CD4-positive, alpha-beta T cell treated with Interleukin-1 beta for 1 hour (primary cell): ENCODE data around the gene LAMC1.
"Not testable (repeated sequence)": the region's sequence is repeated elsewhere in the genome, so short reads cannot be mapped to it uniquely, and the experiment has no call there.

Source experiments
- DNase-seq, 2 donors: peaks; one replicate each; pipeline ENCODE4 v3.0.0-alpha.2; 2020 to 2022

Gene LAMC1

DNA sequence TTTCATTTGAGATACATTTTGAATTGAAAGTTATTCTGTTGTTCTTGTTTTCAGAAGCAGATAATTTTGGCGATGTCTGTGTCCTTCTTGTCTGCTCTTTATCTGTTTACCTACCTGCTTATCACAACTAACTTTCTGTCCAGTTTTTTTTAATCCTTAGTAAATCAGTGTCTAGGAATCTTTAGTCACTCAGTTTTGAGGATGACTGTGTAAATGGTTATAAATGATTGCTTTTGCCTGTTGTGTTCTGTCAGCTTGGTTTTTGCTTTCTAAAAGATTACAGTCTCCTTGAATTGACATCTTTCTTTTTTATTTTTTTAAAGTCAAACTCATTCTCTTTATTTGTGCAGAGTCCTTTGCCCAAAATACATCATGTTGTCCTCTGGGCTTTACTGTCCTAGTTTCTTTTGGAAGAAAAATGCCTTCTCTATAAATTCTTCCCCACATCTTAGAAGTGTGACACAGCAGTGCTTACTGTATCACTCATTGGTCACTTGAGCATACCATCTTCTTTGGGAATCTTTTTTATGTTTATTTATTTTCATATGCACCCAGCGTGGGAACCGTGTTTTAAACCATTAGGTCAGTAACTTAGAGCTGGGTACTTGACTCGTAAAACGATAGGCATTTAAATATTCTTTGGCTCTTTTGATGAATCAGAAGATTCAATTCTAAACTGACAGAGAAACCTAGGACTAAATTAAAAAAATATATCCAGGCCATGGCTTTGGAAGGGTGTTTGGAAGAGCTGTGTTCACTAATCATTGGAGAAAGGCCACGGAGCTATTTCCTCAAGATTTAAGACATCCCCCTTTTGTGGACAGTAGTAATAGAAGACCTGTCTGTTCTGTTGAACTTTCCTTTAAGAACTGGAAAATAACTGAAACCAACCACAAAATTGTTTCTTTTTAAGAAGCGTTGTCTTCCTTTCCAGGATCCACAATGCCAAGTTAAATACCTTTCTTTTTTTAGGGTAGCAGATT, 20.9 kb downstream of the LAMC1 start:
- DNase-seq = no peak

DNA sequence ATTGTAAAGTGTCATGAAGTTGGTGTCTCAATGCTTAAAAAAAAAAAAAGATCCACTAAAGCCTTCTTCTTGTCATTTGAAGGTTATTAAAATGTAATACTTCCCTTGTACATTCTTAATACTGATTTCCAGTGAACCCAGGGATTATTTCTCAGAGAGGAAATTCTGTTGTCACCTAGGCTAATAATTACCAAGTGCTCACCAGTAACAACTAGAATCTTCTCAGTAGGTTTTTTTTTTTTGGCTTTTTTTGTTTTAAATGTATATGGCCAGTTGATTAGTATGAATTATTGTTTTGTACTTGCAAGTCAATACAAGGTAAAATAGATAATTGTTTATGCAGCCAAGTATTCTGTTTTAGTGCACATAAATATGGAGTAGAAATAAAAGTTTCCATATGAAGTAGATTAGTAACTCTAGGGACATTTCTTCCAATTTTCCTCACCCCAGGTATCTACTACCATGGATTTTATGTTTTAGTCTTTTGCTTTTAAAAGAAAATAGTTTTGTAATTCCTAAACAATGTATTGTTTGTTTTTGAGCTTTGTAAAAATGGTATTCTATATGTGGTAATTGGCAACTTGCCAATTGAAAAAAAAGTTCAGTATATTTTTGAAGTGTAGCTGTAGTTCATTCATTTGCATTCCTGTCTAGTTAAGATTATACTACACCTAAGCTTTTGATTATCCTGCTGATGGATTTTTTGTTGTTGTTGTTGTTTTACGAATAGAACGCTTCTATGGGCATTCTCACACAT, 21.9 kb downstream of the LAMC1 start:
- DNase-seq = no peak

DNA sequence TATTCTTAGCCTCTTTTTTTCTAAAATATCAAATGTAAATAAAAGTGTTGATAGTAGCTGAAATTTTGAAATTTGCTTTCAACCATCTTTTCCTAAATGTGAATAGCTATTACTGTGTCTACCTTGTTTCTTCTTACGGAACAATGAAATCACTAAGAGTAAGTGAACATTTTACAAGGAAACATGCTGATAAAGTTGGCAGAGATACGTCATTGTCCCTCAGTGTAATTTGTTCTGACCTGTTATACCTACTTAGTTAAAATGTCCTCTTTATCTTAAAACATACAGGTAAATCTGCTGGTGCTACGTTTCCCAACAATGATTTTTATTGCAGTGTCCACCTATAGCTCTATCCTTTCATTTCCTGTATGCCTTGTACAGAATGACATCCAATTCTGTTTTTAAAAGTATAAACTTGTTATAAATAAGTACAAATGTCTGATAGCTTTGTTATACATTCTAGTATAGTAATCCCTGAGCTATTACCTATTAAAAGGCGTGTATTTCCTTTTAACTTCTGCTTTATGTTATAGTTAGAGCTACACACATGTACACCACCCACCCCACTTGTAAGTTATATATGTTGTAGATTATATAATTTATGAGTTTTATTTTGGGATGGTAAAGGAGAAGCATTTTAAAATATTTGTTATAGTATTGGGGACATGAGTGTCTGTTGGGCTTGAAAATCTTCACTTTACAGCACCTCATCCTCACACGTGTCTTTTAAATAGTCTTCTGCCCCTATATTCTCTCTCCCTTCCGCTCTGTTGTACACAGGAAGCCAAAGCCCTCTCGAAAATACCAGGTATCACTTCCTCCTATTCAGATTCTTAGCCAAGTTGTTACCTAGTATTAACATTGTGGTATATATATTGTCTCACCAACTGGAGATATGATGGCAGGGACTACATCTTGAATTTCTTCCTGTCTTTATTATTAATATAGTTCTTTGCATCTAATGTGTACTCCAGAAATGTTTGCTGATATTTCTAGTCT, 25.2 kb downstream of the LAMC1 start:
- DNase-seq = peak in 1 of 2 donors; percentile 1

DNA sequence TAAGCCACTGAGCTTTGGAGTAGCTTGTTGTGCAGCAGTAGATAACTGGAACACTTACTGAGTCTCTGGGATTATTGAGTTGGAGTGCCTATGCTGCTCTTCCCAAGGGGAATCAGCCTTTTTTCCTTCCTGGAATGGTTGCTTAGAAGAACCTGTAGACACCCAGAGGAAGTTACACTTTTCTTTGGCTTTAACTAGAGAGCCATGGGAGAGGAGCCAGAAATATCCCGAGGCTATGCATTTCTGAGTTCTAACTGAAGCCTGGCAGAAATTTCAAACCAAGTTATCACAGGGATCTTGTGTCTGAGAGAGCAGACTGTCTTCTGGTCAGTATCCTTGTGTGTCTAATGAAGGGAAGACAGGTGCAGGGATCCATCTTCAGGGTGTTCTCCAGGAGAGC, 28.3 kb downstream of the LAMC1 start:
- no peak for DNase-seq

DNA sequence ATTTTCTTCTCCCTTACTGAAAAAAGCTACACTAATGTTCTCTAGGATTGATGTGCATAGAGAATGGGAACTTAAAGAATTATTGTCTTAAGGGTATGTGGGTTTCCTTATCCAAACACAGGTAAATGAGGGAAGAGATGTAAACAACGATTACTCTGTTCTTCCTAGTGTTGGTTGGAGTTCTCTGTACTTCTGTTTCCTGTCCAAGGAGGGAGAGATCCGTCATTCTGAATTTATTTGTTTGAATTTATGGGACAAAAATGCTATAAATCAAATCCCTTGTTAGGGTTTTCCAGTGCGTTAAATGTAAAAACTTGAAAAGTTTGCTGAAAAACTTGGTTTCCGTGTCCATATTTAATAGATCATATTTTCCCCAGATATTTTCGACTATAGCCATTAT, 29.6 kb downstream of the LAMC1 start:
- no peak for DNase-seq

DNA sequence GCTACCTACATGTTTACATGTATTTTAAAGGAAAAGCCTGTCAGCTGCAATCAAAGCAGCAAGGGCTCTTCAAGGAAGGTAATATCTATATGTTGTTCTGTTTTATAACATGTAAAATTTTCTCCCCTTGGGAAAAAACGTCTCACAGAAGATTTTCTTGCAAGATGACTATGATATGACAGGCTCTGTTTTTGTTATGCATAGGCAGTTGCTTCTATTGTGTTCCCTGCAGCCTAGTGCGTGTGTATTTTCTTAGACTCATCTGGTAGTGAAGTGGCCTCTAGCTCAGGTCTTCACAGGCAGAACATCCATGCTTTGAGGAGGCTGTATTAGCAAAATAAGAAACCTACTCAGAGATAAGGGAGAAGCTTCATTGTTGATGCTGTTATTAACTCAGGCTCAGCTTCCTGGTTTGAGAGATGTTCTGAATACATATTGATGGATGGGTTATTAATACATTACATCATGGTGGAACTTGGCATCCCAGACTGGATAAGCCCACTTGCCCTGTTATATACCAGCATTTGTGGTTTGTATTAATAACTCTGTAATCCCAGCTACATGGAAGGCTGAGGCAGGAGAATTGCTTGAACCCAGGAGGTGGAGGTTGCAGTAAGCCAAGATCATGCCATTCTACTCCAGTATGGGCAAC, 35.8 kb downstream of the LAMC1 start:
- no peak for DNase-seq

DNA sequence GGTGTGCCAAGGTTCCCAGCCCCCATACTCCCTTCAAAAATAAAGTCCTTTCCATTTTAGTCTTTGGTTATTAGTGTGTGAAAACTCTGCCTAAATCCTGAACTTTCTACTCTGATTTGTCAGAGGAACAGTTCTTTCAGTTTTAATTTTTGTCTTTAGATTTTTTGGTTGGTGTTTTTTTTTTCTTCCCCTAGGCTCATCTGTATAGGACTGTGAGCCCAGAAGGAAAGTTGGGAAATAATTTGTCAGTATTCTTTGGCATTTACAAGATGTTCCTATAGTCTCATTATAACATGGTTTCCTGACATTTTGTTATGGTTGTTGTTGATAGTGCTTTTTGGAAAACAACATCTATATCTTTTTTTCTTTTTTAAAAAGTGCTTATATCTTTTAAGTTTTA, 38.0 kb downstream of the LAMC1 start:
- no peak for DNase-seq

DNA sequence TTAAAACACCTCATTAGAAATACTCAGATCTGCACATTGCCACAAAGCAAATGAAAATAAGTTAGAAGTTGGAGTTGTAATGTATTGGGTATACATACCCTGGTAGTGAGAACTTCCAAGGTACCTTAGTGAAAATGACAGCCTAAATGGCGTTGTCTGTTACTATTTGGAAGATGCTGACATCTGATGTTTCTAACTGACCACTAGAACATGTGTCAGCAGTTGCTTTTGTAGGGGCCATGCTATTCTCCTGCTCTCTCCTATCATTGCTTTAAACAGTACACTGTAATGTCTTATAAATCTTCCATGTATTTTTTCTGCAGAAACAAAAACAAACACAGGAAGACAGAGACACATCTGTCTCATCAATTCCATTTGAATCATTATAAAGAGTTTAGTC, 40.1 kb downstream of the LAMC1 start:
- DNase-seq = no peak

DNA sequence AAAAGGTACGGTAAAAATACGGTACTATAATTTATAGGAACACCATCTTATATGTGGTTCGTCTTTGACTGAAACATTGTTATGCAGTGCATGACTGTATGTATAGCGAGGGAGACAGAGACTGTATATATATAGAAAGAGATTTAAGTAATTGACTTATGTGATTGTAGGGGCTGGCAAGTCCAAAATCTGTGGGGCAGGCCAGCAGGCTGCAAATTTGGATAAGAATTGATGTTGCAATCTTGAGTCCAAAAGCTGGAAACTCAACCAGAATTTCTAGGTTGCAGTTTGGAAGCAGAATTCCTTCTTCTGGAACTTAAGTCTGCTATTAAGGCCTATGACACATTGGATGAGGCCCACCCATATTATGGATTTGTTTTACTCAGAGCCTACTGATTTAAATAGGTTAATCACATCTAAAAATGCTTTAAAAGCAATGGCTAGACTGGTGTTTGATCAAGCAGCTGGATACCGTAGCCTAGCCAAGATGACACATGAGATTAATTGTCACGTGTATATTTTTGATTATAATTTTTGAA, 42.0 kb downstream of the LAMC1 start:
- DNase-seq = no peak

DNA sequence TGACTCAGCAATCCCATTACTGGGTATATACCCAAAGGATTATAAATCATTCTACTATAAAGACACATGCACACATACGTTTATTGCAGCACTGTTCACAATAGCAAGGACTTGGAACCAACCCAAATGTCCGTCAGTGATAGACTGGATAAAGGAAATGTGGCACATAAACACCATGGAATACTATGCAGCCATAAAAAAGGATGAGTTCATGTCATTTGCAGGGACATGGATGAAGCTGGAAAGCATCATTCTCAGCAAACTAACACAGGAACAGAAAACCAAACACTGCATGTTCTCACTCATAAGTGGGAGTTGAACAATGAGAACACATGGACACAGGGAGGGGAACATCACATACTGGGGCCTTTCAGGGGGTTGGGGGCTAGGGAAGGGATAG, 43.2 kb downstream of the LAMC1 start:
- DNase-seq = not testable (repeated sequence)

DNA sequence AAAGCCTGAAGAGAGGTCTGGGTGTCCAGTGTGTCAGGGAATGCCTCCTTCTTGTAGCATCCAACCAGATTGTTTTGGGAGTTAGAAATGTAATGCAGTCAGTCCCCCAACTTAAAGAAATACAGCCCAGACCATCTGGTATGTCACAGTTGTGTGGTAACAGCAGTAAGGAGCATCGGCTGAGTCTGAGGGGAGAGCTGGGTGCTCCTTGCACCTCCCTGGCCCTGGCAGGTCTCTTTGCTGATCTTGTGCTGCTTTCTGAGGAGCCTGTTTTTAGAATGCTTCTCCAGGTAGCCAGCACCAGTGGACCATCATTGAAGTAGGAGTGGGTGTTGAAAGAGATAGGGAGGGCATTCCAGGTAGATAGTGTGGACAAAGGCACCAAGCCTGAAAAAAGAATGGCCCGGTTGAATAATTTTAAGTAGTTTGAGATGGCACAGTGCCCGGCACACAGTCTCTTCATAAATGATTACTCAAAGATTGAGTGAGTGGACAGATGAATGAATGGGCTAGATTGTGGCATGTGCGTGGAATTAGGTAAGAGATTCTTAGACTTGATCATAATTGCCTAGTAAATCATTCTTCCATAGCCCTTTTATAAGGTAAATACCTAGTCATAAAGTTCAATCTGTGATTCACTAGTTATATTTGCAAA, 46.5 kb downstream of the LAMC1 start:
- no peak for DNase-seq

DNA sequence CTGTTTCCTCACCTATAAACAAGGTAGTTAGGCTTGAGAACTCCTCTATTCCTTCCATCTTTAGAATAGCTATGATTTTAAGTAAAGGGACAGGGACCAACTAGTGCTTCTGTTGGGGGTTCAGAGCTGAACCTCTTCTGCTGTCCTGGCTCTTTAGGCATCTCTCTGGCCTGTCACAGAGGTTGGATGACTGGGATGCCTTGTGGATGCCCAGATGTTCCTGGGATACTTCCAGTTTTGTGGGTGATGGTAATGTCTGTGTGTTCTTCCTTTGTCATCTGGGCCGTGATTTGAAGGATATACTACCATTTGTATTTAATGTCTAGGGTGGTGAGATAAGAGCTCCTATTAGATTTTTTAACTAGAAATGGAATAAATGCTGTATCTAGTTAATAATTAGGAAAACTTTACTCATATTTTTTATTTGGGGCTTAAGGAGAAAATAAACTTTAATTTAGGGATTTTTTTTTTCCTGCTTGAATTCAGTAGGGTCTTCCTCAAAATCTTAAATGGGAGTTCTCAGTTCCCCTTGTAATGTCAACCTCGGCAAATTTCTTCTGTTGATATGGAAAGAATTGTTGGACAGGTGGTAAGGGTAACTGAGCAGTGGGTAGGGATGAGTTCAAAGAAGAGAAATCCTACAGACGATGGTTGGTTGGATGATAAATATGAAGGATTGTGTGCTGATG, 47.2 kb downstream of the LAMC1 start:
- DNase-seq = no peak

DNA sequence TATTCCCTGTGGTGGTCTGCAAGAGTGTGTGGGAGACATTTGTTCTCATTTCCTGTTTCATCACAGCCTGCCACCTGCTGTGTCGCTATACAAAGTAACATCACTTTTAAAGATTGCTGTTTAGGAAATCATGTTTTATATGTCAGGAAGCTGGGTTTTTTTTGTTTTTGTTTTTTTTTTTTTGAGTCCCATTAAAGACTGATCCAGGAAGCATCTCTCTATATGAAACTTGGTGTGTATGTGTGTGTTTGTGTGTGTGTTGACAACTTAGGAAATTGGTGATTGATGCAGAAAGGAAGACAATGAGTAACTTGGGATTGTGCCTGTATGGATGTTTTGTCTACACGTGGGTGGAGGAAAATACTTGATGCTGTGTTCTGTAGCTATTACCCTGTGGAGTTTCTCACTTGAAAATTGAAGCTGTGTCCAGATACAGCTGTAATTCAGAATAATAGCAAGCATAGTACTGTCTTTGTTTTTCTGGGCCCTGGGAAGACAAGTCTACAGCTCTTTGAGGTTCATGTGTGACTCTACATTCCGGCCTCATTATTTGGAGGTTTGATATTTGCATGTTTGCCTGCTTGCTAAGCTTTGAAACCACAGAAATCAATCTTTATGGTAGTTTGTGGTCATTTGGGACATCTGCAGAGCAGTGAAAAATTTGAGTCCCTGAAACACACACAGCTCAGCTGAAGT, 47.9 kb downstream of the LAMC1 start:
- no peak for DNase-seq

DNA sequence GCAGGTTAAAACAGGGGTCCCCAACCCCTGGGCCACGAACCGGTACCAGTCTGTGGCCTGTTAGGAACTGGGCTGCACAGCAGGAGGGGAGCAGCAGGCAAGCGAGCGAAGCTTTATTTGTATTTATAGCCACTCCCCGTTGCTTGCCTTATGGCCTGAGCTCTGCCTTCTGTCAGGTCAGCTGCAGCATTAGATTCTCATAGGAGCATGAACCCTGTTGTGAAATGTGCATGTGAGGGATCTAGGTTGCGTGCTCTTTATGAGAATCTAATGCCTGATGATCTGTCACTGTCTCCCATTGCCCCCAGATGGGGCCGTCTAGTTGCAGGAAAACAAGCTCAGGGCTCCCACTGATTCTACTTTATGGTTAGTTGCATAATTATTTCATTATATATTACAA, 49.4 kb downstream of the LAMC1 start:
- not testable (repeated sequence) for DNase-seq

DNA sequence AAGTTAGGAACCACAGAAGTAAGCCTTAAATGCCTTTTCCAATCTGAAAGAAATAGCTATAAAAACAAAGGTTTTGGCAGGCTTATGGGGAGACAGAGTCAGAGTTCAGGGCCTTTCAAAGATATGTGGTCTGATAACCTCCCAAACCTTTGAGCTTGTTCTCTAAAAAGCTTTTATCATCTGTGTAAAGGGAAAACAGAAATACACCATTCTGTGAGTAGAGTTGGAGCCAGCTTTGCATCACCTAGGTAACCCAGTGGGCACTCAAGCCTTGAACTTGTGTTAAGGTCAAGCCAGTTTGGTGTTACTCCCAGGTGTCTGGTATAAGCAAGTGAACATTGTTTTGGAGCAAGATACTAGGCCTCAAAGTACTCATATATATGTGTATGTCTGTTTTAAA, 50.1 kb downstream of the LAMC1 start:
- no peak for DNase-seq

DNA sequence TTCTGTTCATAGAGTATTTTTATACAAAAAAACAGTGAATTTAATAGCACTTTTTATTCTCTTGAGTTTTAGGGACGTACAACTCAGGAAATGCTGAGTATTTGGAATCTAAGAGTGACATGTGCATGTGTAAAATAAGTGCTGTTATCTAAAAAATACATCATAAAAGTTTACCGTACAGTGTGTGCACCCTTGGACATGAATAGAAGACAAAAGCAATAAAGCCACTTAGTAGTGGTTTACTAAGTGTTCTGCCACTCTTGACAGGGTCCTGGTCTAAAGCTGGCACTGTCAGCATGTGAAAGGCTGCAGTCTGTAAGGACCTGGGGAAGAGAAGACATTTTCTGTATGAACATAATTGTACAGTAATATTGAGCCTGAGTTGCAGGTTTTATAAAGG, 51.0 kb downstream of the LAMC1 start:
- DNase-seq = no peak

DNA sequence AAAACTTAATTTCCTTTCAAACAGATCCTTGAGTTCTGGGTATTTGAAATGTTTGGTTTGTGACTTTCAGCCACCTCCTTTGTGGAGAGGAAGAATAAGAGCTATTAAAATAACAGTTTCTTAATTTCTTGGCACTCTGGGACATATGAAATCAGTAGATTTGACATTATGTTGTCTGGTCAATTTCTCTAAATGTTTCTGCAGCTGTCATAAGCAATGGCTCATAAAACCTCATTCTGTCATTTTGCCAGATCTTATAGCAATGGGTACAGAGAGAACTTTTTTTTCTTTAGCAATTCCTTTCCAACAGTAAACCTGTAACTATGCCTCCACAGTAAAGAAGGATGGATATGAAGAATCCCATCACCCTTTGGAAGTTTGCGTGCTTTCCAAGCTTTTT, 52.6 kb downstream of the LAMC1 start:
- no peak for DNase-seq

DNA sequence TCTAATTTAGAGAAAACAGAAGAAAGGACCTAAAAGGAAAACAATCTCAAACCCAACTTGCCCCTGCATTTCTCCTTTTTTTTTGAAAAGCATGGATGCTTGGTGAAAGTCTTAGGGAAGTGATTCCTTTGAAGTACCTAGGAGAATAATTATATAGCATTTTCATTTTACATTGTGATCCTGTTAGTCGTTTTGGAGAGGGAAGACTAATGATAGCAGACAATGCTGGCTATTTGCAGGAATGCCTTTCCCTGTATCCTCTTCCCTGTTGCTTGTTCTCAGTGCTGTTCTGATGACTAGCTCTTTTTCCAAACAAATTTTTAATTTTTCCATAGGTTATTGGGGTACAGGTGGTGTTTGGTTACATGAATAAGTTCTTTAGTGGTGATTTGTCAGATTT, 53.9 kb downstream of the LAMC1 start:
- DNase-seq = no peak

DNA sequence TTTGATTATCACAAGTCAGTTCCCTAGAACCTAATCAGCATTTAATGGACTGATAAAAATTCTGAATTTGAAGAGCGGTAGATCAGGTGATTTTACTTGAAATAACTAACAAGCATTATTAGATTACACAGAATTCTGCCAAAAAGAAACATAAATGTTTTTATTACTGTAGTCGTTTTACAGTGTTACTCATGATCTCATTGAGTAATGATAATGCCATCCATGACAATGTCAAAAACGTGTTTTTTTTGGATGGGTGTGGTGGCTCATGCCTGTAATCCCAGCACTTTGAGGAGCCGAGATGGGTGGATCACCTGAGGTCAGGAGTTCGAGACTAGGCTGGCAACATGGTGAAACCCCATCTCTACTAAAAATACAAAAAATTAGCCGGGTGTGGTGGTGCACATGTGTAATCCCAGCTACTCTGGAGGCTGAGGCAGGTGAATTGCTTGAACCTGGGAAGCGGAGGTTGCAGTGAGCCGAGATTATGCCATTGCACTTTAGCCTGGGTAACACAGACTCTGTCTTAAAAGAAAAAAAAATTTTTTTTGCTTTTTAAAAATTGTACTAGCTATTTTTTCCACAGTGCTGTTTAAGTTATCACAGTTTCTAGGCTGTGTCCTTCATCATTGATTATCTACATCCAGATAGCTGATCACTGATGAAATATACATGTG, 56.6 kb downstream of the LAMC1 start:
- DNase-seq = no peak

DNA sequence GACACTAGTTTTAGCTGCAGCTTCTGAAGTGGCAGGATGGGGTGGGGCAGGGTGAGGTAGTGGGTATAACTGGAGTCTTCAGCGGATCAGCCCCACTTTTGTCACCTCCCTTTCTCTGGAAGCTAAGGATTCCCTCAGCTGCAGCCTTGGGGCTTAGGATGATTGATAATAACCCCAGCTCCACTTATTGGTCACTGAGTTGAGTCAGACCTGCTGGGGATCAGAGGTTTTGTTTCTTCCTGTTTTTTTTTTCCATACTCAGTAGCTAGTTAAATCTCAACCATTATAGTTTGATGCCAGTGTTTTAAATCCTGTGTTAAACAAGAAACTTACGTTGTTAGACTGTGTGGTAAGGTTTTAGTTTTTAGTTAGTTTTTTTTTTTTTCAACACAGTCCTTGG, 57.2 kb downstream of the LAMC1 start:
- DNase-seq = no peak
